ENCODE measurements around the gene NR2F1.

Gene NR2F1

DNA sequence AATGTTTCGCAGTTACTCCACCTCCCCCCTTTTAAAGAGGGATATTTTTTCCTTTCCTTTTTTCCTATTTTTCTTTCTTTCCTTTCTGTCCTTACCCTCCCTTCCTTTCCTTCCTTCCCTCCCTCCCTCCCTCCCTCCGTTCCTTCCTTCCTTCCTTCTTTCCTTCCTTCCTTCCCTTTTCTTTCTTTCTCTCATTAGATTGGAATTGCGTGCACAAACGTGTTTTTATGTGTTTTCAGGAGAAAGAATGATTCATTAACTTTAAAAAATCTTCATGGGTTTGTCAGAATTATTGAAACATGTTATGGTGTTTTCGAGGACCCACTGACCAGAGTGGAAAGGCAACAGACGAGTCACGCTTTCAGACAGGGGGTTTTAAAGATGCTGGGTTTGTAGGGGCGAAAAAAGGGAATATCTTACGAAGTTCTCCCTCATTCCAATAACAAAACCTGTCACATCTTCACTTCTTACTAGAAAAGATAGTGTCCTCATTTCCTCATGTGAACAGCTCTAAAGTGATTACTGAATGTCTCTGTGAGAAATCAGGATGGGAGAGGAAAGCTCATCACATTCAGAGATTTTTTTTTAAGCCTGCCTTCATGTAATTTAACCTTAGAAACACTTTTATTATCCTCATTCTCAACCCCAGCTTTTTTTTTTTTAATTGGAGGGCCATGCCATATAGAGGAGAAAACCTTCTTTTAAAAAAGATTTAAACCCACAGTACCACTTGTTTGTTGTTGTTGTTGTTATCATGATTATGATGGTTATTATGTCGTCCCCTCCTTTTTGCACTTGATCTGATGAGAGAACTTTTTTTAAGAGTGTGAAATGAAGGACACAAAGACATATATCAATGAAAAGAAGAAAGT lies 21.9 kb downstream of the NR2F1 start:
- no peak for DNase-seq (ENCODE audit: low spot score)

DNA sequence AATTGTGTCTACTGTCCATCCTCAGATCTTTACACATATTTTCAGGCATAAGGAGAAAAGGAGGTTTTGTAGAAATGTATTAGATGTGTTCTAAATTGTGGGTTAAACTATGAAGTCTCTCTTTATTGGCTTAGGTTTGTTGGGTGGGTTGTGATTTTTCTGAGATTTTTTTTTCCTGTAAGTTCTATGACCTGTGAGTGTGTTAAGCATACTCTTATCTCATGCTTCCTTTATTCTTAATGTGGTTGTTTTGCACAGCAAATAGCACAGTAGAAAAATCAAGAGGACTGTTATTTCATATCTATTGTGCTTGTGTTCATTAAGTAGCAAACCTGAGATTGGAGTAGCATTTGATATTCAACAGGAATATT lies 23.3 kb downstream of the NR2F1 start:
- no peak for DNase-seq (ENCODE audit: low spot score)

- no peak for DNase-seq (ENCODE audit: low spot score)
These were observed 24.6 kb downstream of the NR2F1 start for GRCh38 chr5:93607367-93608258.

DNA sequence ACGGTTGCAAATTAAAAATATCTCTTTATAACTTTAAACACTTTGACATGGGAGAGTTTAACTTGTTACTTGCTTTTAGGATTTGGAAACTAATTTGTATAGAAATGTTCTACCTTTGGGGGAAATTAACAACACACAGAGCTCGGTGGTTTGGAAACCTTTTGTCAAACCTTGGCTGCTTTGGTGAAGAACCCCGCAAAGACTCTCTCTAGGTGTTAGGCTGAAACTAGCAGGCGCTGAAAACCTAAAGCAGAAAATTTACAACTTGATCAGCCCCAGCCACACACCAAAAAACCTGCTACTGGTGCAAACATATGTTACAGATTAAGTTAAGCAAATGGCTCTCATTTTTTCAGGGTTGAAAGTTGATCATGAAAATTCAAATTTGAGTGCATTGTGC lies 25.8 kb downstream of the NR2F1 start:
- DNase-seq (ENCODE audit: low spot score): no peak

GRCh38 chr5:93609762-93610161 lies 26.7 kb downstream of the NR2F1 start:
- no peak for DNase-seq (ENCODE audit: low spot score)

DNA sequence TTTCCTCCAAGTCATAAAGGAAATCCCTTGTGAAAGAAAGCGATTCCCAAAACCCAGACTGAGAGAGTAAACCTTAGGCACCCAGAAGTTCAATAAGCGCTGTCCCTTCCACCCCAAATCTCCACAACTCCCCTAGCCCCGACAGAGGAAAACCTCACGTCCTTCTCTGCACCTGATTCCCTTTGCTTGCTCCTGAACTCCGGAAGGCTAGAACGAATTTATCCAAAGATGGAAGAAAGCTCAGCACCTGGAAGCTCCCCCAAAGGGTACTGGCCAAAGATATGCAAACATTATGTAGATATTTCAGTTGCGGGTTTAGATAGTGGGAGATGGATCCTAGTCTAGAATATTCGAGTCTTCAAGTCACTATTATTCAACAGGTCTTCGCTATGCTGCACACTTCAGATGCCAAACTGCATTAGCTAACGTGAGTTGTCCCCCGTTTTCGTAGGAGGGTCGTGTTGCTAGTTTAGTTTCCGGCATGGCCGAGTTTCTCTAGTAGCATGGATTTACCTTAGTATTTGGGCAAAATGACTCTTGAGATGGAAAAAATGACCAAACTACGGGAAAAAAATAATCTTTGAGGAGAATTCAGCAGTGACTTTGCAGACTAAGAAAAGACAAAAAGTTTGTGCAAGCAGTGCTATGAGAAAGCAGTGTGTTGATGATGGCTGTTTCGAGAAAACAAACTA lies 27.7 kb downstream of the NR2F1 start:
- no peak for DNase-seq (ENCODE audit: low spot score)

GRCh38 chr5:93611273-93611975 lies 28.4 kb downstream of the NR2F1 start:
- no peak for DNase-seq (ENCODE audit: low spot score)

GRCh38 chr5:93611976-93612854 lies 29.2 kb downstream of the NR2F1 start:
- DNase-seq (ENCODE audit: low spot score): peak; percentile 60

DNA sequence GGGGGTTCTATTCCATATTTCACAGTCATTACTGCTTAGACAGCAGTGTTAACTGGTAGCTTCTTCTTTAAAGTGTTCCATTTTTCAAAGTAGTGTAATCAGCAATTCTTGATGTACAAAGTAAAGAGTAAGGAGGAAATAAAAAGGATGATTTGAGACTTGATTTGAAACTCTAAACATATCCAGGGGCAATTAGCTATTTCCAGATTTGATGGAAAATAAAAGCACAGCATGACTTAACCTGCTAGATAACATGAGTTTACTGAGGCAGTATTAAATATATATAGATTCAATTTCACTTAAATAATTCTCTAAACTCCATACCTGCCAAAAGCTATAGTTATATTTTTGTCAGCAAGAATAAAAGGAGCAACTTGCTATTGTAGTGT lies 29.8 kb downstream of the NR2F1 start:
- no peak for DNase-seq (ENCODE audit: low spot score)

DNA sequence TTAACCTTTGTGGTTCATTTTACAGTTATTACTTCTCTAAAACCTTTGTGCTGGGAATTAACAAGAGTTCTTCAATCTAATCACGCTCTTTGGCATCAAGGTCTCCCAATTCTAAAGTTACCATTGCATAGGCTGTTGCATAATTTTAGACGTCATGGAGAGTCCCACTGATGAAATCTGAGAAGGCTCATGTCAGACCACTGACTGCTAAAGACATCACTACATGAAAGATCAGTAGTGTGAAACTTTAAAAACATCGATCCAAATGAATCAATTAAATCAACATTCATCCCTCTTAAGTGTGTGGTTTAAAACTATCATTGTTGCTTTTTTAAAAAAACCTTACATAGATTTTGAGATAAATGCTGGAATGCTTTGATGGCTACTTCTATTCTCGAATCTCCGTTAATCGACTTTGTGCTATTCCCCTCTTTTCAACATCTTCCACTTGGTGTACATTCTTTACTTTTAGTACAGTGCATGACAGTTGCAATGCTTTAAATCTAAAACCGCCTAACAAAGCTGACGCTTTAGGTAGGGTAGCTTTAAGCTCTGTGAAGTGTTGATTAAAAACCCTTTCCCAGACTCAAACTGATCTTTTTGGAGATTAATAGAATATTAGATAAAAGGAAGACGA lies 33.6 kb downstream of the NR2F1 start:
- no peak for DNase-seq (ENCODE audit: low spot score)

GRCh38 chr5:93620487-93621326 lies 37.7 kb downstream of the NR2F1 start:
- peak; percentile 90 for DNase-seq (ENCODE audit: low spot score)

GRCh38 chr5:93621327-93621798 lies 38.3 kb downstream of the NR2F1 start:
- peak; percentile 83 for DNase-seq (ENCODE audit: low spot score)

DNA sequence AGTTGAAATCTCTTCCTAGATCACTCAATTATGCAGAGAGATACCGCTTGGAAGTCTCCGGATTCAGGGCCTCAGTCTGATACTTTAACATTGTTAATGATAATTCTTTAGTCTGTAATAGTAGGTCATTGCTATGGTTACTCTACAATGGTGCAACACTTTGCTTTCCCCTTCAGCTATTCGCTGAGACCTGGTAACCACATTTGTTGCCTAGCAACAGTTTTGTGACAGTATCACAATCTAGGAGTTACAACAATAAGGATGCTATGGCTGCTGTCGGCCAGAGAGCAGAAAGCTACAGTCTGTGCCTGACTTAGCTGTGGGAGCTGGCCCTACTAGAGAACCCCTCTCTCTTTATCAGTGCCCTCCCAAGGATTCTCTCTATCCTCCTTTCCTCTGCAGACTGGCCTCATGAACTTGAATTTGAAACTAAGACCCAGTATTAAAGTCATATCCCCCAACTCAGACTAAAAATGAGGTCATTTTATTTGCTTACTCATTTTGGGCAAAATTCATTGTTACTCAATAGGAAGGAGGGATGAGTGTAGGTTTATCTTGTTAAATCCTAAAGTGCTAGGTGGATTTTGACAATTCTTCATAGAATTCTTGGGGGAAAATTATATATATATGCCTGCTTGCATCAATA lies 39.3 kb downstream of the NR2F1 start:
- no peak for DNase-seq (ENCODE audit: low spot score)

- no peak for DNase-seq (ENCODE audit: low spot score)
These were observed 40.1 kb downstream of the NR2F1 start for GRCh38 chr5:93623153-93623552.

- no peak for DNase-seq (ENCODE audit: low spot score)
These were observed 43.8 kb downstream of the NR2F1 start for GRCh38 chr5:93626801-93627200.

DNA sequence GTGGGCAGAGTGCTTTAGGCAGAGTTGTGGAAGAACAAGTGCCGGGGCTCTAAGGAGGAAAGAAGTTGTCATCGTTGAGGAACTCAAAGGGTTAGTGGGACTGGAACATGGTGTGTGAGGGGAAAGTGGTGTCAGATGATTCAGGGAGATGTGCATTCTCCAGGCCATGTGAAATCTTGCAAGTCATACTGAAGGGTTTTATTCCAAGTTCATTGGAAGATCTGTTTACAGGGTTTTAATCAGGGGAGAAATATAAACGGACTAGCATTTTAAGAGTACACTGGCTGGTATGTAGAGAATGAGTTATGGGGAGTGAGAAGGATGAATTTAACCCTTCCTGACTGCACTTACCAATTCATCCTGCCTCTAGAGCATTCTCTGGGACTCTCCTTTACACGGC lies 49.3 kb downstream of the NR2F1 start:
- no peak for DNase-seq (ENCODE audit: low spot score)

DNA sequence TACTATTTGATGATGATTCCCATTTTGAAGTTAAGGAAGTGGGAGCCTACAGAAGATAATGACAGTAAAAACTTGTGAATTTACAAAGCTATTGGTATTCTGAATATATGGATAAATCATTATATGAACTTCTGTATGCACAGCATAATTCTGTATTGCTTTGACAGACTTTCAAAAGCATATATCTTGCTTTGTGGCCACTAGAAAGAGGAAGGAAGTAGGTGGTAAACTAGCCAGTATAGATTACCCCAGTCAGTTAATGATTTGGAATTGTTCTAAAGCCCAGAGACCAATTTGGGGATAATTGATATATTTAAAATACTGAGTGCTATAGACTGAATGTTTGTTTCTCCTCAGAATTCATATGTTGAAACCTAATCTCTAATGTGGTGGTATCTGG lies 53.0 kb downstream of the NR2F1 start:
- DNase-seq (ENCODE audit: low spot score): no peak

- DNase-seq (ENCODE audit: low spot score): no peak
These were observed 53.8 kb downstream of the NR2F1 start for GRCh38 chr5:93636837-93637236.

GRCh38 chr5:93637697-93638096 lies 54.7 kb downstream of the NR2F1 start:
- no peak for DNase-seq (ENCODE audit: low spot score)
